GM23248 (cell line): ENCODE results near the gene C19orf12. TPM values are rescaled to one million over a fixed set of nuclear protein-coding genes. Genes with fewer than 3 reads are reported as not detected.
A peak's percentile ranks its signal among the peaks of the same experiment; 100 is the strongest.

ENCODE experiments used
- DNase-seq: peaks from one replicate; pipeline ENCODE4 v3.0.0-alpha.2; 2015
- H2AFZ ChIP-seq: fragments of 200-600 bp; sonication (generic); 2 replicates; pipeline ENCODE4 v1.6.1; 2016; ENCODE audit warnings: antibody characterized with exemption
- H3F3A ChIP-seq: fragments of 200-600 bp; sonication (generic); 2 replicates; pipeline ENCODE4 v1.6.1; 2016; ENCODE audit warnings: mild to moderate bottlenecking, antibody characterized with exemption, mixed run types; ENCODE audit not compliant: insufficient read depth
- H3K27ac ChIP-seq: fragments of 200-600 bp; sonication (generic); 2 replicates; pipeline ENCODE4 v1.5.1; 2016; ENCODE audit warnings: mild to moderate bottlenecking
- H3K27me3 ChIP-seq: fragments of 200-600 bp; sonication (generic); replicated peaks from 2 replicates; pipeline ENCODE4 v1.6.1; 2016; ENCODE audit warnings: mild to moderate bottlenecking; ENCODE audit not compliant: insufficient read depth
- H3K36me3 ChIP-seq: fragments of 200-600 bp; sonication (generic); 2 replicates; pipeline ENCODE4 v1.6.1; 2016; ENCODE audit warnings: low read depth, mild to moderate bottlenecking
- H3K4me1 ChIP-seq: fragments of 200-600 bp; sonication (generic); 2 replicates; pipeline ENCODE4 v1.6.1; 2016; ENCODE audit warnings: mild to moderate bottlenecking; ENCODE audit not compliant: insufficient read depth
- H3K4me2 ChIP-seq: fragments of 200-600 bp; sonication (generic); one replicate; pipeline ENCODE4 v1.6.1; 2016; ENCODE audit warnings: mild to moderate bottlenecking; ENCODE audit not compliant: unreplicated experiment
- H3K4me3 ChIP-seq: fragments of 200-600 bp; sonication (generic); 2 replicates; pipeline ENCODE4 v1.5.1; 2016; ENCODE audit warnings: mild to moderate bottlenecking
- H3K79me2 ChIP-seq: fragments of 200-600 bp; sonication (generic); 2 replicates; pipeline ENCODE4 v1.6.1; 2016; ENCODE audit warnings: mild to moderate bottlenecking; ENCODE audit not compliant: insufficient read depth
- H3K9ac ChIP-seq: fragments of 200-600 bp; sonication (generic); 2 replicates; pipeline ENCODE4 v1.6.1; 2016; ENCODE audit warnings: mild to moderate bottlenecking
- H3K9me2 ChIP-seq: fragments of 200-600 bp; sonication (generic); 2 replicates; pipeline ENCODE4 v1.6.1; 2016; ENCODE audit warnings: mixed run types, mild to moderate bottlenecking, moderate library complexity; ENCODE audit not compliant: insufficient read depth
- H3K9me3 ChIP-seq: fragments of 200-600 bp; sonication (generic); one replicate; pipeline ENCODE4 v1.6.1; 2017; ENCODE audit warnings: low read depth
- H4K20me1 ChIP-seq: fragments of 200-600 bp; sonication (generic); 2 replicates; pipeline ENCODE4 v1.6.0; 2016; ENCODE audit not compliant: insufficient read depth
- EZH2 ChIP-seq: fragments of 200-600 bp; sonication (generic); IDR thresholded peaks from 2 replicates; pipeline ENCODE4 v1.6.1; 2018; ENCODE audit warnings: antibody characterized with exemption, mild to moderate bottlenecking; ENCODE audit not compliant: insufficient read depth, poor library complexity, severe bottlenecking
- EZH2phosphoT487 ChIP-seq: fragments of 200-600 bp; sonication (generic); IDR thresholded peaks from 2 replicates; pipeline ENCODE4 v1.6.1; 2018; ENCODE audit warnings: antibody characterized with exemption, moderate library complexity, mild to moderate bottlenecking, low read depth; ENCODE audit not compliant: insufficient read depth
- WGBS, 2 experiments: methylation state at CpG; one replicate each; pipeline ENCODE4 v1.1.6; 2015 to 2017; ENCODE audit warnings: low lambda C conversion rate in 2 of 2, low coverage in 1 of 2; ENCODE audit errors: missing lambda C conversion rate in 2 of 2; 5-methylcytosine and 5-hydroxymethylcytosine counted together
- in situ Hi-C: fragments of 300-500 bp; cut with MboI; formaldehyde crosslinking; loops from 2 replicates; pipeline ENCODE4 v1.15.0; 2020
- polyA plus RNA-seq: library from polyadenylated mRNA; unstranded; fragments of >200 nt; fragmentation: Nextera tagmentation; extraction: Ambion mirVana; gene quantifications from 2 replicates; pipeline ENCODE4 v1.2.1, GENCODE V29; 2016
- total RNA-seq: library from RNA; depleted of rRNA; stranded (reverse); fragments of >200 nt; shearing (Covaris generic); gene quantifications from 2 replicates; pipeline ENCODE4 v1.2.3, GENCODE V29; 2014

The C19orf12 gene
- total and polyA plus RNA-seq, 2 experiments from 2014 or later, result 34.2 to 45.7 TPM

GRCh38 chr19:29715701-29716581 lies 880 bp upstream of the C19orf12 start:
- no peaks in the 10 kb centered on the region for H4K20me1 ChIP-seq
- peaks cover 48% of the 10 kb centered on the region for H3K79me2 ChIP-seq
- H3K9me3 ChIP-seq, result no peaks in the 10 kb centered on the region
- H3F3A ChIP-seq, result peaks cover 9% of the 10 kb centered on the region; the same call in 1 of the 2 replicates
- peak overlapping the region; percentile 82 for H3K4me3 ChIP-seq
- peak overlapping the region; percentile 83 for H3K4me2 ChIP-seq
- H3K9ac ChIP-seq, result peak overlapping the region; percentile 94
- peak overlapping the region; percentile 73 for H3K27ac ChIP-seq
- H3K9me2 ChIP-seq, result no peaks in the 10 kb centered on the region
- H3K27me3 ChIP-seq, result no peaks in the 10 kb centered on the region
- H3K4me1 ChIP-seq, result peaks cover 14% of the 10 kb centered on the region
- TF ChIP-seq EZH2phosphoT487 (no peak), EZH2 (no peak)
- peak; percentile 64 for DNase-seq
- in situ Hi-C loops, result loop anchor here (10.0 kb wide), 1 partner anchor 101 kb away; no protein-coding TSS in a partner anchor
- H2AFZ ChIP-seq, result peak overlapping the region; percentile 94
- WGBS, 2 experiments, result 12 to 21% methylated on average over 13 of the region's 13 CpGs
- 0 out of 2 replicates have a peak, but pooled peaks cover 4% of the 10 kb centered on the region for H3K36me3 ChIP-seq

- Histone ChIP-seq H3K27me3 (no peaks in the 10 kb centered on the region), H3K4me1 (peaks cover 14% of the 10 kb centered on the region), H3K9ac (peak overlapping the region; percentile 94), H3K9me3 (no peaks in the 10 kb centered on the region), H3F3A (peaks cover 9% of the 10 kb centered on the region; the same call in 1 of the 2 replicates), H2AFZ (peak overlapping the region; percentile 94), H3K4me3 (peak overlapping the region; percentile 82), H4K20me1 (peaks cover 4% of the 10 kb centered on the region; the same call in 1 of the 2 replicates), H3K4me2 (peak overlapping the region; percentile 85), H3K9me2 (no peaks in the 10 kb centered on the region), H3K36me3 (0 out of 2 replicates have a peak, but pooled peaks cover 4% of the 10 kb centered on the region), H3K79me2 (peaks cover 62% of the 10 kb centered on the region), H3K27ac (peak overlapping the region; percentile 73)
- in situ Hi-C loops, result loop anchor here (10.0 kb wide), 1 partner anchor 100 kb away; no protein-coding TSS in a partner anchor
- DNase-seq, result peak; percentile 10
- no peak for TF ChIP-seq EZH2
- no peak for TF ChIP-seq EZH2phosphoT487
- WGBS, 2 experiments, result 9 to 11% methylated on average over 9 to 15 of the region's 15 CpGs
Observed at GRCh38 chr19:29714371-29714952, 599 bp downstream of the C19orf12 start.

- H4K20me1 ChIP-seq, result peaks cover 4% of the 10 kb centered on the region; the same call in 1 of the 2 replicates
- no peaks in the 10 kb centered on the region for H3K27me3 ChIP-seq
- H3K79me2 ChIP-seq, result peaks cover 77% of the 10 kb centered on the region
- 85 to 86% methylated on average over 9 of the region's 9 CpGs for WGBS, 2 experiments
- in situ Hi-C loops, result loop anchor here (10.0 kb wide), 1 partner anchor 98 kb away; no protein-coding TSS in a partner anchor
- H3K9me2 ChIP-seq, result no peaks in the 10 kb centered on the region
- H3K9me3 ChIP-seq, result no peaks in the 10 kb centered on the region
- H3K27ac ChIP-seq, result no peak overlapping the region
- no peak overlapping the region for H2AFZ ChIP-seq
- H3K36me3 ChIP-seq, result 0 out of 2 replicates have a peak, but pooled peaks cover 4% of the 10 kb centered on the region
- peaks cover 14% of the 10 kb centered on the region for H3K4me1 ChIP-seq
- no peak for DNase-seq
- H3F3A ChIP-seq, result peaks cover 9% of the 10 kb centered on the region; the same call in 1 of the 2 replicates
- TF ChIP-seq EZH2phosphoT487, result no peak
- no peak for TF ChIP-seq EZH2
- no peak overlapping the region for H3K4me2 ChIP-seq
- H3K4me3 ChIP-seq, result peak overlapping the region; percentile 73; the same call in 1 of the 2 replicates
- H3K9ac ChIP-seq, result 0 out of 2 replicates have a peak overlapping the region, but pooled peaks have one; percentile 62
Observed at GRCh38 chr19:29712744-29713516, 2.1 kb downstream of the C19orf12 start.
